ENCODE measurements around the gene ALDH16A1. TPM values are rescaled to one million over a fixed set of nuclear protein-coding genes. Genes with fewer than 3 reads are reported as not detected.
"Not testable (repeated sequence)": the region's sequence is repeated elsewhere in the genome, so short reads cannot be mapped to it uniquely, and the experiment has no call there.

The ALDH16A1 gene
- total and polyA plus RNA-seq, 11 donors, result 3.4 to 18.6 (median 8.5) TPM

DNA sequence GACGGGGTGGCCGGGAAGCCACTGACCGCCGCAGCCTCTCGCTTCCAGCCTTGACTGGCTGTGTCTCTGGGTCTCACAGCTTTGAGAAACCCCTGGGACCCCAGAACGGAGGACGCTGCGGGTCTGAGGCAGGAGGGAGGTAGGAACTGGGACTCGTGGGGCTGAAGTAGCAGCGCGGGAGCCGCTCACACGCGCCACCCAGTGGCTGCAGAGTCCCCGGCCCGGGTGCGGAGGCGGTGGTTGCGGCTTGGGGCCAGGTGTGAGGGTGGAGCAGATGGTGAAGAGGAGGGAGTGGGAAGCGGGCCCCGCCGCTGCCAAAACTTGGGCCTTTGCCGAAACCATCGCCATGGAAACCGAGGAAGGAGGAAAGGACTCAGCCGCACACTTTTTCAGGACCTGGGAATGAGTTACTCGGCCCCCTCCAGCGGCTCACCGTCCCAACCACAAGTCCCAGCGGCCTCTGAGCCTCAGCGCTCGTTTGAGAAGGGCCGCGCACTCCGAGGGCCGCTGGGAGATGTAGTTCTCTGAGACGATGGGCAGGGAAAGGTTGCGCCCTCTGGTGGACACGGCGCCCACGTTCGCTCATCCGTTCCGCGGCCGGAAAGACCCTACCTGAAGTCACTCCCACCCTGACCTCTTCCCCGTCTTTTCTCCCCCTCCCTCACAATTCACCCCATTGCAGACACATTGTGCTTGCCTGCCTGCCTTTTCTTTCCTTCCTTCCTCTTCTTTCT, 9.5 kb upstream of the ALDH16A1 start:
- H3K27me3 ChIP-seq, result peaks cover 0 to 38% (median 26%) of the 10 kb centered on the region in 9 donors
- no peak for TF ChIP-seq POLR2A (IDR thresholded peaks at IDR 0.05)
- TF ChIP-seq, protein P1, sequence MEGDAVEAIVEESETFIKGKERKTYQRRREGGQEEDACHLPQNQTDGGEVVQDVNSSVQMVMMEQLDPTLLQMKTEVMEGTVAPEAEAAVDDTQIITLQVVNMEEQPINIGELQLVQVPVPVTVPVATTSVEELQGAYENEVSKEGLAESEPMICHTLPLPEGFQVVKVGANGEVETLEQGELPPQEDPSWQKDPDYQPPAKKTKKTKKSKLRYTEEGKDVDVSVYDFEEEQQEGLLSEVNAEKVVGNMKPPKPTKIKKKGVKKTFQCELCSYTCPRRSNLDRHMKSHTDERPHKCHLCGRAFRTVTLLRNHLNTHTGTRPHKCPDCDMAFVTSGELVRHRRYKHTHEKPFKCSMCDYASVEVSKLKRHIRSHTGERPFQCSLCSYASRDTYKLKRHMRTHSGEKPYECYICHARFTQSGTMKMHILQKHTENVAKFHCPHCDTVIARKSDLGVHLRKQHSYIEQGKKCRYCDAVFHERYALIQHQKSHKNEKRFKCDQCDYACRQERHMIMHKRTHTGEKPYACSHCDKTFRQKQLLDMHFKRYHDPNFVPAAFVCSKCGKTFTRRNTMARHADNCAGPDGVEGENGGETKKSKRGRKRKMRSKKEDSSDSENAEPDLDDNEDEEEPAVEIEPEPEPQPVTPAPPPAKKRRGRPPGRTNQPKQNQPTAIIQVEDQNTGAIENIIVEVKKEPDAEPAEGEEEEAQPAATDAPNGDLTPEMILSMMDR (IDR thresholded peaks at IDR 0.05), result peak; percentile 72 to 93 (median 80)
- peak overlapping the region; percentile 54 to 95 (median 88) for H3K27ac ChIP-seq
- intact Hi-C loops (cut with DNase I), result loop anchor here (1.0 to 10.0 kb wide), 12 partner anchors 8 to 234 kb away; partner anchors contain the start of genes DKKL1 (in 1 of the 10), PIH1D1 (in 1 of the 10) and PRMT1 (in 1 of the 10)
- peaks cover 0 to 17% (median 5%) of the 10 kb centered on the region in 9 donors for H3K36me3 ChIP-seq
- 0% methylated on average over 21 to 47 of the region's 47 CpGs for WGBS, 4 donors
- no peaks in the 10 kb centered on the region for H3K9me3 ChIP-seq
- peaks cover 0 to 20% (median 2%) of the 10 kb centered on the region in 12 donors for H3K4me1 ChIP-seq
- DNase-seq (peak; percentile 95 to 98 (median 95)), ATAC-seq (peak; percentile 89 to 94 (median 90))
- H3K4me3 ChIP-seq, result peak overlapping the region; percentile 55 to 79 (median 69)

DNA sequence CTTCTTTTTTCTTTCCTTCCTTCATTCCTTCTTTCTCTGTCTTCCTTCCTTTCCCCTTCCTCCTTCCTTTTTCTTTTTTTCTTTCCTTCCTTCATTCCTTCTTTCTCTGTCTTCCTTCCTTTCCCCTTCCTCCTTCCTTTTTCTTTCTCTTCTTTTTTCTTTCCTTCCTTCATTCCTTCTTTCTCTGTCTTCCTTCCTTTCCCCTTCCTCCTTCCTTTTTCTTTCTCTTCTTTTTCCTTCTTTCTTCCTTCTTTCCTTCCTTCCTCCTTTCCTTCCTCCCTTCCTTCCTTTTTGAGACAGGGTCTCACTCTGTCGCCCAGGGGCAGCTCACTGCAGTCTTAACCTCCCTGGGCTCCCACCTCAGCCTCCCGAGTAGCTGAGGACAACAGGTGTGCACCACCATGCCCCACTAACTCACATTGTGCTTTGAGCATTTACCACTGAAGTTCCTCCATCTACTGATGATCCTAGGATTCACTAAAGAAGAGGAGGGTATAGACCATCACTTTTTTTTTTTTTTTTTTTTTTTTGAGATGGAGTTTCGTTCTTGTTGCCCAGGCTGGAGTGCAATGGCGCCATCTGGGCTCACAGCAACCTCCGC, 8.8 kb upstream of the ALDH16A1 start:
- WGBS, 4 donors, result 57 to 65% (median 58%) methylated on average over 5 of the region's 5 CpGs
- peaks cover 0 to 20% (median 2%) of the 10 kb centered on the region in 12 donors for H3K4me1 ChIP-seq
- peaks cover 0 to 23% (median 7%) of the 10 kb centered on the region in 9 donors for H3K36me3 ChIP-seq
- DNase-seq, H3K9me3 ChIP-seq, ATAC-seq, H3K4me3 ChIP-seq, H3K27ac ChIP-seq: not testable (repeated sequence)
- intact Hi-C loops (cut with DNase I), result loop anchor here in 7 of 10 donors (5.0 to 10.0 kb wide), 5 partner anchors 52 to 222 kb away; no protein-coding TSS in a partner anchor
- H3K27me3 ChIP-seq, result peaks cover 0 to 33% (median 20%) of the 10 kb centered on the region in 9 donors

DNA sequence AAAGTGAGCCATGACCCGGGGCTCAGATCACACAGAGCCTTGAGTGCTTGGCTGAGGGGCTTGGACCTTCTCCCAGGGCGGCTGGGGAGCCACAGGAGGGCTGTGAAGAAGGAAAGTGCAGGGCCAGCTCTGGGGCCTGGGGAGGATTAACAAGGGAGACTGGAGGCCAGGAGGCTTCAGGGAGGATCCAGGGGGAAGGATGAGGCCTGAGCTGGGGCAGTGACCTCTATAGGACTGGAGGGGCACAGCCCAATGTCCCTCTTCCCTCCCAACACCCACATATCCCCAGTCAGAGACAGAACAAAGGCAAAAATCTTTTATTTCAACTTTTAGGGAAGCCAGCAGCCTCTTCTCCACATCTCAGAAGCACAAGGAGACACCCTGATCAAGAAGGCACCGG, 7.0 kb upstream of the ALDH16A1 start:
- intact Hi-C loops (cut with DNase I), result loop anchor here in 3 of 10 donors (10.0 kb wide), 2 partner anchors 181 to 221 kb away; no protein-coding TSS in a partner anchor

More for the DNA sequence above, 7.0 kb upstream of the ALDH16A1 start:
- H3K9me3 ChIP-seq, result no peaks in the 10 kb centered on the region
- no peak for DNase-seq
- WGBS, 4 donors, result 83 to 86% (median 86%) methylated on average over 3 of the region's 3 CpGs
- peaks cover 0 to 19% (median 6%) of the 10 kb centered on the region in 12 donors for H3K4me1 ChIP-seq
- no peak for TF ChIP-seq POLR2A (IDR thresholded peaks at IDR 0.05)
- TF ChIP-seq, protein P1 (IDR thresholded peaks at IDR 0.05), result no peak
- no peak overlapping the region for H3K27ac ChIP-seq
- ATAC-seq, result no peak
- no peak overlapping the region for H3K4me3 ChIP-seq
- H3K36me3 ChIP-seq, result peaks cover 0 to 25% (median 7%) of the 10 kb centered on the region in 9 donors
- peaks cover 0 to 15% (median 4%) of the 10 kb centered on the region in 9 donors for H3K27me3 ChIP-seq

Measured in heart left ventricle (tissue), 16 donors.